Neutrophil (primary cell): ENCODE data around the gene CYFIP1.

Experiments used
- H3K27ac ChIP-seq: fragments of 200-600 bp; sonication (generic); 2 replicates; pipeline ENCODE4 v1.5.1; 2016; ENCODE audit warnings: mild to moderate bottlenecking, moderate library complexity
- H3K27me3 ChIP-seq: fragments of 200-600 bp; sonication (generic); 2 replicates; pipeline ENCODE4 v1.6.0; 2016; ENCODE audit warnings: mild to moderate bottlenecking
- H3K36me3 ChIP-seq: fragments of 200-600 bp; sonication (generic); 2 replicates; pipeline ENCODE4 v1.5.1; 2017
- H3K4me1 ChIP-seq, 2 experiments: fragments of 200-600 bp in 1 of 2; sonication (generic) in 1 of 2; 1 replicate in 1 of 2; 2 replicates in 1 of 2; pipeline versions ENCODE4 v1.5.1 to v1.6.1; 2013 to 2016; ENCODE audit warnings: low read depth in 1 of 2, low read length in 1 of 2, mild to moderate bottlenecking in 1 of 2, moderate library complexity in 1 of 2; ENCODE audit not compliant: control insufficient read depth in 1 of 2, insufficient read depth in 1 of 2
- H3K4me3 ChIP-seq, 2 experiments: fragments of 200-600 bp in 1 of 2; sonication (generic) in 1 of 2; 1 replicate in 1 of 2; 2 replicates in 1 of 2; pipeline ENCODE4 v1.5.1; 2013 to 2016; ENCODE audit warnings: low read depth in 1 of 2, low read length in 1 of 2, mild to moderate bottlenecking in 1 of 2, moderate library complexity in 1 of 2
- H3K9me3 ChIP-seq: fragments of 200-600 bp; sonication (generic); 2 replicates; pipeline ENCODE4 v1.5.1; 2016
- CTCF ChIP-seq: fragments of 200-600 bp; sonication (generic); IDR thresholded peaks from 2 replicates; pipeline ENCODE4 v1.5.1; 2016; ENCODE audit warnings: antibody characterized with exemption

CYFIP1 gene

DNA sequence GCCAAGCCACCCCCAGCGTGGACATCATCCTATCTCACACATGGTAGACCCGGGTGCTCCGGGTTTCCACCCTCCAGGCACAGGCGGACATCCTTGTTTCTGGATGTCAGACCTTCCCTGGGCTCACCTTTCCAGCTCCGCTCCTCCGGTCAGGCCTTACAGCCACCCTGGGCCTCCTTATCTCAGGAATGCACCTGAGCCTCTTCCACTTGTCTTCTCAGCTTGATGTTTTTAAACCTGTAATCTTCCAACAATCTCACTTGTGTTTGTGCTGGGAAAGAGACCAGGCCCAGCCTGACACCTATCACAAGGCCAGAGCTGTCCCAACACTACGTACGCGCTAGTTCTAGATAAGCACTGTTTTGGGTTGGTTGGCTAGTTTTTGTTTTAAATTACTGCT lies 87.8 kb downstream of the CYFIP1 start:
- Histone ChIP-seq H3K4me1 (no peaks in the 10 kb centered on the region), H3K27ac (no peak overlapping the region), H3K9me3 (no peaks in the 10 kb centered on the region), H3K36me3 (no peaks in the 10 kb centered on the region), H3K27me3 (no peaks in the 10 kb centered on the region), H3K4me3 (no peak overlapping the region)
- TF ChIP-seq CTCF = no peak

GRCh38 chr15:22891426-22892210 lies 88.5 kb downstream of the CYFIP1 start:
- Histone ChIP-seq H3K27me3 (no peaks in the 10 kb centered on the region), H3K9me3 (no peaks in the 10 kb centered on the region), H3K36me3 (no peaks in the 10 kb centered on the region), H3K27ac (no peak overlapping the region), H3K4me1 (no peaks in the 10 kb centered on the region), H3K4me3 (no peak overlapping the region)
- TF ChIP-seq CTCF = no peak

DNA sequence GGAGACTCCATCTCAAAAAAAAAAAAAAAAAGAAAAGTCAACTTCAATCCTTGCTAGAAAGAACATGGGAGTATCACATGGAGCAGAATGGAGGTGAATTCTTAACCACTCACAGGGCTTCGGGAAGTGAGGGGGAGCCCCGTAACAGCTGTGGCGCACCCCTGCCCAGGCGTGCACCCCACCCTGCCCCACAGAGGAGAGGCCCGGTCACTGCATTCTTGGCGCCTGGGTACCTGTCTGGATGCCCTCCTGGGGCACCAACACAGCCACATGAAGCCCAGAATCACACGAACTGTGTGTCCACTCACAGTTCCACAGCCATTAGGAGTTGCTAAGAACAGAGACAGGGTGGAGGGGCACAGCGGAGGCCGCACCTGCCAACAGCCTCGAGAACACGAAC lies 89.9 kb downstream of the CYFIP1 start:
- H3K27me3 ChIP-seq = no peaks in the 10 kb centered on the region

GRCh38 chr15:22889146-22889818 lies 90.9 kb downstream of the CYFIP1 start:
- H3K36me3 ChIP-seq = no peaks in the 10 kb centered on the region
- TF ChIP-seq CTCF = no peak

More for the DNA sequence above, 89.9 kb downstream of the CYFIP1 start:
- TF ChIP-seq CTCF = no peak
- H3K27ac ChIP-seq = no peak overlapping the region
- no peaks in the 10 kb centered on the region for H3K9me3 ChIP-seq
- H3K36me3 ChIP-seq = no peaks in the 10 kb centered on the region
- H3K4me3 ChIP-seq = no peak overlapping the region
- no peaks in the 10 kb centered on the region for H3K4me1 ChIP-seq

DNA sequence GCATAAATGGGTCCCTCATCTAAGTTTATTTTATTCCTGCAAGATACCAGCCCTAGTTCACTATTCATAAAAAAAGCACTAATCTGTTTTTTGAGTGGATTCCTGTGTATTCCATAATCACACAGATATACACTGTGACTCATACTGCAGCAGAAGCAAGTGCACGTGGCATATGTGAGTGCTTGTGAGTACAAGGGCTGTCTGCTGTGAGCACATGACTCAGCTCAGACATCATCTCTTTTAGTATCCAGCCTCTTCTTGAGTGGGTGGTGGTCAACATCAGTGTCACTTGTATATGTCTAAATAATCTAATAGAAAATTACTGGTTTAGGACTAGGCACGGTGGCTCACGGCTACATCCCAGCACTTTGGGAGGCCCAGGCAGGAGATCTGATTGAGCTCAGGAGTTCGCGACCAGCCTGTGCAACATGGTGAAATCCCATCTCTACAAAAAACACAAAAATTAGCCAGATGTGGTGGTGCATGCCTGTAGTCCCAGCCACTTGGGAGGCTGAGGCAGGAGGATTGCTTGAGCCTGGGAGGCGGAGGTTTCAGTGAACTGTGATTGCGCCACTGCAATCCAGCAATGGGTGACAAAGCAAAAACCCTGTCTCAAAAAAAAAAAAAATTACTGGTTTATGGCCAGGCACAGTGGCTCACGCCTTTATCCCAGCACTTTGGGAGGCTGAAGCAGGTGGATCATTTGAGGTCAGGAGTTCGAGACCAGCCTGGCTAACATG lies 91.9 kb downstream of the CYFIP1 start:
- Histone ChIP-seq H3K9me3 (no peaks in the 10 kb centered on the region), H3K27ac (no peak overlapping the region), H3K36me3 (no peaks in the 10 kb centered on the region), H3K27me3 (no peaks in the 10 kb centered on the region), H3K4me1 (no peaks in the 10 kb centered on the region), H3K4me3 (no peak overlapping the region)
- TF ChIP-seq CTCF = no peak

More at GRCh38 chr15:22889146-22889818, 90.9 kb downstream of the CYFIP1 start:
- Histone ChIP-seq H3K27ac (no peak overlapping the region), H3K9me3 (no peaks in the 10 kb centered on the region), H3K4me1 (no peaks in the 10 kb centered on the region), H3K27me3 (no peaks in the 10 kb centered on the region), H3K4me3 (no peak overlapping the region)
